Measurements from ENCODE around the gene CFAP91. TPM values are rescaled to one million over a fixed set of nuclear protein-coding genes. Genes with fewer than 3 reads are reported as not detected.
A peak's percentile ranks its signal among the peaks of the same experiment; 100 is the strongest.

Gene CFAP91
- total RNA-seq, 1 donor from 2014 or later, result 0.92 TPM

- no peak for DNase-seq (ENCODE audit: low read depth, low spot score)
Measured at GRCh38 chr3:119741657-119742590, 39.1 kb downstream of the CFAP91 start.

GRCh38 chr3:119743921-119744320 lies 41.1 kb downstream of the CFAP91 start:
- no peak for DNase-seq (ENCODE audit: low read depth, low spot score)

GRCh38 chr3:119745942-119746341 lies 43.1 kb downstream of the CFAP91 start:
- no peak for DNase-seq (ENCODE audit: low read depth, low spot score)

- no peak for DNase-seq (ENCODE audit: low read depth, low spot score)
Measured at GRCh38 chr3:119746423-119746822, 43.6 kb downstream of the CFAP91 start.

DNA sequence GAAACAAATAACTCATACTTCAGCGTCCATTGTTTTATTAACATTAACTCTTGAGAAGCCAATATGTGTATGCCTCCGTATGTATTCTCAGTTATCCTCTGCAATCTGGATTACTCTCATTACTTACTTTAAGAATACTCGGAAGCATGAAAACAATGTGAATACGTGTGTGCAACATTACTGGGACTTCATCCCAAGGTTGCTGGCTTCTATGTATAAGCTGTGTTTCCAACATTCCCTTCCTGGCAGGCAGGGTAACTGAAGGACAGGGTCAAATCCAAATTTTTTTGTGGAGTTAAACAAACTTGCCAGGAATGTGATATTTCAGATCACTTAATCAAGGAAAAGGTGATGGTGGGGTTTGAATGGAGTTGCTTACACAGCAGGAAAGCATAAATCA lies 44.5 kb downstream of the CFAP91 start:
- peak; percentile 10 for DNase-seq (ENCODE audit: low read depth, low spot score)

GRCh38 chr3:119748991-119749390 lies 46.2 kb downstream of the CFAP91 start:
- no peak for DNase-seq (ENCODE audit: low read depth, low spot score)

DNA sequence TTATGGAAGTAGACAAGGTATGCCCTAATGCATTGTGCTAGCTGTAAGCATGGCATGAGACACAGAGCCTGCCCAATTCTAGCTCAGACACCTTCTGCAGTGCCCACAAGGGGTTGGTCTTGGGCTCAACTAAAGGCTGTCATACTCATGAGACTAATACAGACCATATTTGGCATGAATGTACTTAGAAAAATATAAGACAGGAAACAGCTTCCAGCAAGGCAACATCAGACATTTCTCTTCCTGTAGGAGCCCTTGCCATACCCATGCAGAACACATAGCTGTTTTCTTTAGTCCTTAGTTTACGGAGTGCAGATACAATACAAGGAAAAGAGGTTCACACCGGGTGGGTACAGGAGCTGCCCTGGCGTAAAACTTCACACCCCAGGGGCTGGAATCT lies 48.6 kb downstream of the CFAP91 start:
- peak; percentile 81 for DNase-seq (ENCODE audit: low read depth, low spot score)

Other genes with a start within 250 kb of the CFAP91 start
- 28.2 and 50.7 TPM in 2 replicates for gene TMEM39A, start 239.4 kb upstream of the CFAP91 start, total RNA-seq
- 15.4 and 30.5 TPM in 2 replicates for gene POGLUT1, start 234.1 kb upstream of the CFAP91 start, total RNA-seq
- gene TIMMDC1, start 204.5 kb upstream of the CFAP91 start, total RNA-seq, result 43.9 and 46.9 TPM in 2 replicates
- gene CD80, start 143.4 kb upstream of the CFAP91 start, total RNA-seq, result not detected in 2 replicates
- gene ADPRH, start 123.5 kb upstream of the CFAP91 start, total RNA-seq, result 6.3 and 8.3 TPM in 2 replicates
- gene PLA1A, start 105.1 kb upstream of the CFAP91 start, total RNA-seq, result 0.28 and 0.92 TPM in 2 replicates
- 0.07 and 0.11 TPM in 2 replicates for gene POPDC2, start 42.4 kb upstream of the CFAP91 start, total RNA-seq
- gene COX17, start 25.6 kb upstream of the CFAP91 start, total RNA-seq, result 24.1 and 39.3 TPM in 2 replicates
- 0.11 TPM in 1 of 2 replicates, not detected in the other for gene NR1I2, start 79.1 kb downstream of the CFAP91 start, total RNA-seq